ENCODE results near the gene ECPAS. TPM values are rescaled to one million over a fixed set of nuclear protein-coding genes. Genes with fewer than 3 reads are reported as not detected.
A peak's percentile ranks its signal among the peaks of the same experiment; 100 is the strongest.

Gene ECPAS
- total RNA-seq, 1 experiment from 2014 or later, result 122 TPM

DNA sequence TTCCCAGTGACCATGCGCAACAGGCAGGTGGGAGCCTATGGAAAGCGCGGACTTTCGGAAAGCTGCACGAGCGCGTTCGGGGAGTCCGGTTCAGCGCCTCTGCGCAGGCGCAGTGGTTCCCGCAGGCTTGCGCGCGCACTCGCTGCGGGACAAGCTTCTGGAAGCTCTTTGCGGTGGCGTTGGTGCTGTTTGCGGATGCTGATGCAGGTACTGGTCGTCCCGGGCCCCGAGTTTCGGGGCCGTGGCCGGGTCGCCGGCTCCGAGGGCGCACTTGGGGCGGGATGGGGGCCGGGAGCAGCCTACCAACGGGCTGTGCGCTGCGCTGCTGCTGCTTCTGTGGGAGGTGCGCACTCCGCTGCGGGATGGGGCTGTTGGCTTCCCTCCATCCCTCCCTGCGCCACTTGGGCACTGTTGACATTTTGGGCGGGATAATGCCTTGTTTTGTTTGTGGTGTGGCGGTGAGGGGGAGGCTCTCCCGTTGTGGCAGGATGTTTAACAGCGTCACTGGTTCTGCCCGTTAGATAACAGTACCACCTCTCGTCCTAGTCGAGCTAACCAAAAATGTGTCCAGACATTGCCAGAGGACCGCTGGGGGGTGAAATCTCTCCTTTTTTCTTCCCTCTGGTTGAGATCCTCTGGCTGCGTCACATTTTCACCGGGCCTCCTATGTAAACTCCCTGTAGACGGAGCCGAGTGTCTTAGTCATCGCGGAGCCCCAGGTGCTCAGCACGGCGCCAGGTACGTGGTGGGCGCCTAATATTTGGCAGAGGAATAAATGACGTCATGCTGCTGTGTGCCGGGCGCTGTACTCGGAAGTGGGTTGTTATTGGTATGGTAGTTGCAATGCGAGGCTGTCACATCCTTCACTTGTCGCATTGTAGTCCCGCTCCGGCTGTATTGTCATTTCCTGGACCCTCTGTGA is 41.1 kb upstream of the ECPAS start, which contains the start of gene ZNF483 (continued):
- TF ChIP-seq FOXP1 (CRISPR knock-in tag; IDR thresholded peaks at IDR 0.05; ENCODE audit: borderline replicate concordance) (peak; percentile 74; the same call in 1 of the 2 replicates), CBFB (CRISPR knock-in tag; IDR thresholded peaks at IDR 0.05; ENCODE audit: low read depth) (peak; percentile 49; the same call in 1 of the 2 replicates), ZNF232 (CRISPR knock-in tag; IDR thresholded peaks at IDR 0.05) (0 out of 2 replicates have a peak, but pooled peaks have one; percentile 60), ELF4 (CRISPR knock-in tag; IDR thresholded peaks at IDR 0.05; ENCODE audit: low read depth) (0 out of 2 replicates have a peak, but pooled peaks have one; percentile 68), ZNF317 (CRISPR knock-in tag; IDR thresholded peaks at IDR 0.05; ENCODE audit: borderline replicate concordance, low read depth) (0 out of 2 replicates have a peak, but pooled peaks have one; percentile 31), GRHL2 (CRISPR knock-in tag; IDR thresholded peaks at IDR 0.05; ENCODE audit: insufficient replicate concordance, severe bottlenecking) (no peak), ZNF416 (CRISPR knock-in tag; IDR thresholded peaks at IDR 0.05) (no peak), NFATC4 (CRISPR knock-in tag; IDR thresholded peaks at IDR 0.05) (no peak), FOXK1 (CRISPR knock-in tag; IDR thresholded peaks at IDR 0.05) (0 out of 2 replicates have a peak, but pooled peaks have one; percentile 13), CREB1 (CRISPR knock-in tag; IDR thresholded peaks at IDR 0.05) (no peak), ZNF423 (CRISPR knock-in tag; IDR thresholded peaks at IDR 0.05) (no peak), NR3C1 (CRISPR knock-in tag; conservative IDR thresholded peaks at IDR 0.05; ENCODE audit: low read depth) (no peak)
- TF ChIP-seq, protein P1, sequence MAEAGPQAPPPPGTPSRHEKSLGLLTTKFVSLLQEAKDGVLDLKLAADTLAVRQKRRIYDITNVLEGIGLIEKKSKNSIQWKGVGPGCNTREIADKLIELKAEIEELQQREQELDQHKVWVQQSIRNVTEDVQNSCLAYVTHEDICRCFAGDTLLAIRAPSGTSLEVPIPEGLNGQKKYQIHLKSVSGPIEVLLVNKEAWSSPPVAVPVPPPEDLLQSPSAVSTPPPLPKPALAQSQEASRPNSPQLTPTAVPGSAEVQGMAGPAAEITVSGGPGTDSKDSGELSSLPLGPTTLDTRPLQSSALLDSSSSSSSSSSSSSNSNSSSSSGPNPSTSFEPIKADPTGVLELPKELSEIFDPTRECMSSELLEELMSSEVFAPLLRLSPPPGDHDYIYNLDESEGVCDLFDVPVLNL (CRISPR knock-in tag; IDR thresholded peaks at IDR 0.05; ENCODE audit: borderline replicate concordance, low read depth), result no peak
- TF ChIP-seq, protein P2, sequence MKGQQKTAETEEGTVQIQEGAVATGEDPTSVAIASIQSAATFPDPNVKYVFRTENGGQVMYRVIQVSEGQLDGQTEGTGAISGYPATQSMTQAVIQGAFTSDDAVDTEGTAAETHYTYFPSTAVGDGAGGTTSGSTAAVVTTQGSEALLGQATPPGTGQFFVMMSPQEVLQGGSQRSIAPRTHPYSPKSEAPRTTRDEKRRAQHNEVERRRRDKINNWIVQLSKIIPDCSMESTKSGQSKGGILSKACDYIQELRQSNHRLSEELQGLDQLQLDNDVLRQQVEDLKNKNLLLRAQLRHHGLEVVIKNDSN (CRISPR knock-in tag; IDR thresholded peaks at IDR 0.05), result 0 out of 2 replicates have a peak, but pooled peaks have one; percentile 7
- TF ChIP-seq, protein P3, sequence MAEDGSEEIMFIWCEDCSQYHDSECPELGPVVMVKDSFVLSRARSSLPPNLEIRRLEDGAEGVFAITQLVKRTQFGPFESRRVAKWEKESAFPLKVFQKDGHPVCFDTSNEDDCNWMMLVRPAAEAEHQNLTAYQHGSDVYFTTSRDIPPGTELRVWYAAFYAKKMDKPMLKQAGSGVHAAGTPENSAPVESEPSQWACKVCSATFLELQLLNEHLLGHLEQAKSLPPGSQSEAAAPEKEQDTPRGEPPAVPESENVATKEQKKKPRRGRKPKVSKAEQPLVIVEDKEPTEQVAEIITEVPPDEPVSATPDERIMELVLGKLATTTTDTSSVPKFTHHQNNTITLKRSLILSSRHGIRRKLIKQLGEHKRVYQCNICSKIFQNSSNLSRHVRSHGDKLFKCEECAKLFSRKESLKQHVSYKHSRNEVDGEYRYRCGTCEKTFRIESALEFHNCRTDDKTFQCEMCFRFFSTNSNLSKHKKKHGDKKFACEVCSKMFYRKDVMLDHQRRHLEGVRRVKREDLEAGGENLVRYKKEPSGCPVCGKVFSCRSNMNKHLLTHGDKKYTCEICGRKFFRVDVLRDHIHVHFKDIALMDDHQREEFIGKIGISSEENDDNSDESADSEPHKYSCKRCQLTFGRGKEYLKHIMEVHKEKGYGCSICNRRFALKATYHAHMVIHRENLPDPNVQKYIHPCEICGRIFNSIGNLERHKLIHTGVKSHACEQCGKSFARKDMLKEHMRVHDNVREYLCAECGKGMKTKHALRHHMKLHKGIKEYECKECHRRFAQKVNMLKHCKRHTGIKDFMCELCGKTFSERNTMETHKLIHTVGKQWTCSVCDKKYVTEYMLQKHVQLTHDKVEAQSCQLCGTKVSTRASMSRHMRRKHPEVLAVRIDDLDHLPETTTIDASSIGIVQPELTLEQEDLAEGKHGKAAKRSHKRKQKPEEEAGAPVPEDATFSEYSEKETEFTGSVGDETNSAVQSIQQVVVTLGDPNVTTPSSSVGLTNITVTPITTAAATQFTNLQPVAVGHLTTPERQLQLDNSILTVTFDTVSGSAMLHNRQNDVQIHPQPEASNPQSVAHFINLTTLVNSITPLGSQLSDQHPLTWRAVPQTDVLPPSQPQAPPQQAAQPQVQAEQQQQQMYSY (CRISPR knock-in tag; IDR thresholded peaks at IDR 0.05), result no peak
- TF ChIP-seq, protein P4, sequence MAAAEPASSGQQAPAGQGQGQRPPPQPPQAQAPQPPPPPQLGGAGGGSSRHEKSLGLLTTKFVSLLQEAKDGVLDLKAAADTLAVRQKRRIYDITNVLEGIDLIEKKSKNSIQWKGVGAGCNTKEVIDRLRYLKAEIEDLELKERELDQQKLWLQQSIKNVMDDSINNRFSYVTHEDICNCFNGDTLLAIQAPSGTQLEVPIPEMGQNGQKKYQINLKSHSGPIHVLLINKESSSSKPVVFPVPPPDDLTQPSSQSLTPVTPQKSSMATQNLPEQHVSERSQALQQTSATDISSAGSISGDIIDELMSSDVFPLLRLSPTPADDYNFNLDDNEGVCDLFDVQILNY (CRISPR knock-in tag; IDR thresholded peaks at IDR 0.05), result peak; percentile 77; the same call in 1 of the 2 replicates
- TF ChIP-seq, protein P5, sequence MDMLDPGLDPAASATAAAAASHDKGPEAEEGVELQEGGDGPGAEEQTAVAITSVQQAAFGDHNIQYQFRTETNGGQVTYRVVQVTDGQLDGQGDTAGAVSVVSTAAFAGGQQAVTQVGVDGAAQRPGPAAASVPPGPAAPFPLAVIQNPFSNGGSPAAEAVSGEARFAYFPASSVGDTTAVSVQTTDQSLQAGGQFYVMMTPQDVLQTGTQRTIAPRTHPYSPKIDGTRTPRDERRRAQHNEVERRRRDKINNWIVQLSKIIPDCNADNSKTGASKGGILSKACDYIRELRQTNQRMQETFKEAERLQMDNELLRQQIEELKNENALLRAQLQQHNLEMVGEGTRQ (CRISPR knock-in tag; IDR thresholded peaks at IDR 0.05), result 0 out of 2 replicates have a peak, but pooled peaks have one; percentile 11
- TF ChIP-seq, protein P6, sequence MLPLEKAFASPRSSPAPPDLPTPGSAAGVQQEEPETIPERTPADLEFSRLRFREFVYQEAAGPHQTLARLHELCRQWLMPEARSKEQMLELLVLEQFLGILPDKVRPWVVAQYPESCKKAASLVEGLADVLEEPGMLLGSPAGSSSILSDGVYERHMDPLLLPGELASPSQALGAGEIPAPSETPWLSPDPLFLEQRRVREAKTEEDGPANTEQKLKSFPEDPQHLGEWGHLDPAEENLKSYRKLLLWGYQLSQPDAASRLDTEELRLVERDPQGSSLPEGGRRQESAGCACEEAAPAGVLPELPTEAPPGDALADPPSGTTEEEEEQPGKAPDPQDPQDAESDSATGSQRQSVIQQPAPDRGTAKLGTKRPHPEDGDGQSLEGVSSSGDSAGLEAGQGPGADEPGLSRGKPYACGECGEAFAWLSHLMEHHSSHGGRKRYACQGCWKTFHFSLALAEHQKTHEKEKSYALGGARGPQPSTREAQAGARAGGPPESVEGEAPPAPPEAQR (CRISPR knock-in tag; IDR thresholded peaks at IDR 0.05), result no peak
- TF ChIP-seq, protein P7, sequence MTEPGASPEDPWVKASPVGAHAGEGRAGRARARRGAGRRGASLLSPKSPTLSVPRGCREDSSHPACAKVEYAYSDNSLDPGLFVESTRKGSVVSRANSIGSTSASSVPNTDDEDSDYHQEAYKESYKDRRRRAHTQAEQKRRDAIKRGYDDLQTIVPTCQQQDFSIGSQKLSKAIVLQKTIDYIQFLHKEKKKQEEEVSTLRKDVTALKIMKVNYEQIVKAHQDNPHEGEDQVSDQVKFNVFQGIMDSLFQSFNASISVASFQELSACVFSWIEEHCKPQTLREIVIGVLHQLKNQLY (CRISPR knock-in tag; IDR thresholded peaks at IDR 0.05), result no peak
- TF ChIP-seq, protein P8, sequence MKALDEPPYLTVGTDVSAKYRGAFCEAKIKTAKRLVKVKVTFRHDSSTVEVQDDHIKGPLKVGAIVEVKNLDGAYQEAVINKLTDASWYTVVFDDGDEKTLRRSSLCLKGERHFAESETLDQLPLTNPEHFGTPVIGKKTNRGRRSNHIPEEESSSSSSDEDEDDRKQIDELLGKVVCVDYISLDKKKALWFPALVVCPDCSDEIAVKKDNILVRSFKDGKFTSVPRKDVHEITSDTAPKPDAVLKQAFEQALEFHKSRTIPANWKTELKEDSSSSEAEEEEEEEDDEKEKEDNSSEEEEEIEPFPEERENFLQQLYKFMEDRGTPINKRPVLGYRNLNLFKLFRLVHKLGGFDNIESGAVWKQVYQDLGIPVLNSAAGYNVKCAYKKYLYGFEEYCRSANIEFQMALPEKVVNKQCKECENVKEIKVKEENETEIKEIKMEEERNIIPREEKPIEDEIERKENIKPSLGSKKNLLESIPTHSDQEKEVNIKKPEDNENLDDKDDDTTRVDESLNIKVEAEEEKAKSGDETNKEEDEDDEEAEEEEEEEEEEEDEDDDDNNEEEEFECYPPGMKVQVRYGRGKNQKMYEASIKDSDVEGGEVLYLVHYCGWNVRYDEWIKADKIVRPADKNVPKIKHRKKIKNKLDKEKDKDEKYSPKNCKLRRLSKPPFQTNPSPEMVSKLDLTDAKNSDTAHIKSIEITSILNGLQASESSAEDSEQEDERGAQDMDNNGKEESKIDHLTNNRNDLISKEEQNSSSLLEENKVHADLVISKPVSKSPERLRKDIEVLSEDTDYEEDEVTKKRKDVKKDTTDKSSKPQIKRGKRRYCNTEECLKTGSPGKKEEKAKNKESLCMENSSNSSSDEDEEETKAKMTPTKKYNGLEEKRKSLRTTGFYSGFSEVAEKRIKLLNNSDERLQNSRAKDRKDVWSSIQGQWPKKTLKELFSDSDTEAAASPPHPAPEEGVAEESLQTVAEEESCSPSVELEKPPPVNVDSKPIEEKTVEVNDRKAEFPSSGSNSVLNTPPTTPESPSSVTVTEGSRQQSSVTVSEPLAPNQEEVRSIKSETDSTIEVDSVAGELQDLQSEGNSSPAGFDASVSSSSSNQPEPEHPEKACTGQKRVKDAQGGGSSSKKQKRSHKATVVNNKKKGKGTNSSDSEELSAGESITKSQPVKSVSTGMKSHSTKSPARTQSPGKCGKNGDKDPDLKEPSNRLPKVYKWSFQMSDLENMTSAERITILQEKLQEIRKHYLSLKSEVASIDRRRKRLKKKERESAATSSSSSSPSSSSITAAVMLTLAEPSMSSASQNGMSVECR (CRISPR knock-in tag; IDR thresholded peaks at IDR 0.05; ENCODE audit: borderline replicate concordance), result peak; percentile 31; the same call in 1 of the 2 replicates
- TF ChIP-seq, protein P9, sequence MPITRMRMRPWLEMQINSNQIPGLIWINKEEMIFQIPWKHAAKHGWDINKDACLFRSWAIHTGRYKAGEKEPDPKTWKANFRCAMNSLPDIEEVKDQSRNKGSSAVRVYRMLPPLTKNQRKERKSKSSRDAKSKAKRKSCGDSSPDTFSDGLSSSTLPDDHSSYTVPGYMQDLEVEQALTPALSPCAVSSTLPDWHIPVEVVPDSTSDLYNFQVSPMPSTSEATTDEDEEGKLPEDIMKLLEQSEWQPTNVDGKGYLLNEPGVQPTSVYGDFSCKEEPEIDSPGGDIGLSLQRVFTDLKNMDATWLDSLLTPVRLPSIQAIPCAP (CRISPR knock-in tag; IDR thresholded peaks at IDR 0.05), result 0 out of 2 replicates have a peak, but pooled peaks have one; percentile 13

Measured in WTC11 (cell line).